ENCODE results near the gene UBL7.

UBL7 gene

GRCh38 chr15:74422265-74422651, 38.7 kb downstream of the UBL7 start:
- Histone ChIP-seq H3K36me3 (ENCODE audit: insufficient read depth, low read length) (no peaks in the 10 kb centered on the region), H3K9me3 (ENCODE audit: low read length) (no peaks in the 10 kb centered on the region), H3K27ac (ENCODE audit: low read depth, low read length, poor library complexity, severe bottlenecking) (no peak overlapping the region), H3F3A (ENCODE audit: insufficient read depth, low read length) (no peaks in the 10 kb centered on the region), H4K20me1 (ENCODE audit: insufficient read depth, low read length) (no peaks in the 10 kb centered on the region), H3K27me3 (ENCODE audit: insufficient read depth, low read length) (peaks cover 12% of the 10 kb centered on the region; the same call in 1 of the 2 replicates), H3K9ac (ENCODE audit: low read length) (no peak overlapping the region), H2AFZ (ENCODE audit: low read length) (no peak overlapping the region), H3K79me2 (ENCODE audit: insufficient read depth, low read length) (no peaks in the 10 kb centered on the region), H3K4me3 (ENCODE audit: low read depth, low read length, poor library complexity, severe bottlenecking) (no peak overlapping the region), H3K4me1 (ENCODE audit: insufficient read depth, low read length, severe bottlenecking) (no peaks in the 10 kb centered on the region), H3K9me2 (ENCODE audit: low read depth, low read length) (no peaks in the 10 kb centered on the region), H3K4me2 (ENCODE audit: low read length) (no peak overlapping the region)
- TF ChIP-seq CTCF (IDR thresholded peaks at IDR 0.05; ENCODE audit: low read length) (no peak), EZH2 (IDR thresholded peaks at IDR 0.05; ENCODE audit: borderline replicate concordance, low read length) (no peak)

- no peak overlapping the region for H3K4me3 ChIP-seq (ENCODE audit: low read depth, low read length, poor library complexity, severe bottlenecking)
- H2AFZ ChIP-seq (ENCODE audit: low read length) = no peak overlapping the region
- no peaks in the 10 kb centered on the region for H3K9me2 ChIP-seq (ENCODE audit: low read depth, low read length)
- H3K79me2 ChIP-seq (ENCODE audit: insufficient read depth, low read length) = no peaks in the 10 kb centered on the region
- TF ChIP-seq EZH2 (IDR thresholded peaks at IDR 0.05; ENCODE audit: borderline replicate concordance, low read length) = no peak
- no peak for TF ChIP-seq CTCF (IDR thresholded peaks at IDR 0.05; ENCODE audit: low read length)
- no peak overlapping the region for H3K9ac ChIP-seq (ENCODE audit: low read length)
- no peaks in the 10 kb centered on the region for H3K36me3 ChIP-seq (ENCODE audit: insufficient read depth, low read length)
- H3K27me3 ChIP-seq (ENCODE audit: insufficient read depth, low read length) = peaks cover 12% of the 10 kb centered on the region; the same call in 1 of the 2 replicates
- H3K4me1 ChIP-seq (ENCODE audit: insufficient read depth, low read length, severe bottlenecking) = no peaks in the 10 kb centered on the region
- no peak overlapping the region for H3K4me2 ChIP-seq (ENCODE audit: low read length)
- H4K20me1 ChIP-seq (ENCODE audit: insufficient read depth, low read length) = no peaks in the 10 kb centered on the region
- H3K9me3 ChIP-seq (ENCODE audit: low read length) = no peaks in the 10 kb centered on the region
- H3K27ac ChIP-seq (ENCODE audit: low read depth, low read length, poor library complexity, severe bottlenecking) = no peak overlapping the region
- no peaks in the 10 kb centered on the region for H3F3A ChIP-seq (ENCODE audit: insufficient read depth, low read length)
Observed at GRCh38 chr15:74421302-74422245, 39.4 kb downstream of the UBL7 start.

GRCh38 chr15:74420193-74420905, 40.6 kb downstream of the UBL7 start:
- TF ChIP-seq CTCF (IDR thresholded peaks at IDR 0.05; ENCODE audit: low read length) = no peak
- Histone ChIP-seq H3F3A (ENCODE audit: insufficient read depth, low read length) (no peaks in the 10 kb centered on the region), H3K27ac (ENCODE audit: low read depth, low read length, poor library complexity, severe bottlenecking) (no peak overlapping the region), H3K27me3 (ENCODE audit: insufficient read depth, low read length) (peaks cover 12% of the 10 kb centered on the region; the same call in 1 of the 2 replicates), H3K9ac (ENCODE audit: low read length) (no peak overlapping the region), H3K4me3 (ENCODE audit: low read depth, low read length, poor library complexity, severe bottlenecking) (no peak overlapping the region), H2AFZ (ENCODE audit: low read length) (no peak overlapping the region), H3K79me2 (ENCODE audit: insufficient read depth, low read length) (no peaks in the 10 kb centered on the region), H3K9me3 (ENCODE audit: low read length) (no peaks in the 10 kb centered on the region), H3K36me3 (ENCODE audit: insufficient read depth, low read length) (no peaks in the 10 kb centered on the region), H3K9me2 (ENCODE audit: low read depth, low read length) (no peaks in the 10 kb centered on the region), H3K4me1 (ENCODE audit: insufficient read depth, low read length, severe bottlenecking) (no peaks in the 10 kb centered on the region), H4K20me1 (ENCODE audit: insufficient read depth, low read length) (no peaks in the 10 kb centered on the region), H3K4me2 (ENCODE audit: low read length) (no peak overlapping the region)

Measured in OCI-LY1 (cell line).